SIG-M5 (cell line): ENCODE measurements around the gene CAMSAP3.

Experiments
- DNase-seq: peaks from one replicate; lab custom pipeline; 2025; lab: John Stamatoyannopoulos, UW

The CAMSAP3 gene

DNA sequence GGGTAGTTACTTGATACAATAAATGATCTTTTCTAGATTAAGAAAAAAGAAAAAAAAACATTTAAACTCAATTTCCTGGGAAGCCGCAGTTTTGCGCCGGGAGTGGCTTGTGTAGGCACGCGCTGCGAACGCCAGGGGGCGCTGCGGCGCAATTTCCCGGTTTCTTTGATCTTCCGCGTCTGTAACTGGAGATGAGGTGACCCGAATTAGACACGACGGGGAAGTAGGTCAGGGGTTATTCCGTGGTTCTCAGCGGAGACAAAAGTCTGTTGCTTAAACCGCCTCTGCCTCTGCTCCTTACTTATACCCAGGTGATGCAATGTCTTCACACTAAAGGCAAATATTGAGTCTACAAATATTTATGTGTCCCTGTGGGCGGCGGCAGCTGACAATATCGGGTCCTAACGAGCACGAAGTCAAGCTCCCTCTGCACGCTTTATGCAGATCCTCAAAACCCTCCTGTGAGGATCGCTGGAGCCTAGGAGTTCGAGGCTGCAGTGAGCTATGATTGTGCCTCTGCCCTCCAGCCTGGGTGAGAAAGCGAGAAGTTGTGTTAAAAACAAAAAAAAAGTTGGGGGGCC is 56.5 kb downstream of the CAMSAP3 start:
- DNase-seq: peak; percentile 97

DNA sequence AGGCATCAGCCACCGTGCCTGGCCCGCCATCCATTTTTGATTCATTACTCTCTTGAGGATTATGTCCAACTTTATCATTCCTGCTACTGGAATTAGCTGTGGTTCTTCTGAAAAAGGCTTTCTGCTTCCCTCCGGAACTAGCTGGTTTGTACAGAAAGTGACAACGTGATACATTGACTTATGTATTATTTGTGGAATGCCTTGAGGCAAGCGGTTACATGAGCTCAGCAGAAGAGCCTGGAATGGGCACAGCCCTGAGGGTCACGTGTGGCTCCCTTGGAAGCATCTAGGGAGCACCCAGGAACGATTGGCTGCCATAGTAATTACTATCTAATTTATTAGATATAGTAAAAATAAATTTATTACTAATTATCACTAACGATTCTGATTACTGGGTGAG is 58.7 kb downstream of the CAMSAP3 start:
- DNase-seq: no peak

GRCh38 chr19:7655581-7655980 is 59.9 kb downstream of the CAMSAP3 start:
- peak; percentile 71 for DNase-seq

DNA sequence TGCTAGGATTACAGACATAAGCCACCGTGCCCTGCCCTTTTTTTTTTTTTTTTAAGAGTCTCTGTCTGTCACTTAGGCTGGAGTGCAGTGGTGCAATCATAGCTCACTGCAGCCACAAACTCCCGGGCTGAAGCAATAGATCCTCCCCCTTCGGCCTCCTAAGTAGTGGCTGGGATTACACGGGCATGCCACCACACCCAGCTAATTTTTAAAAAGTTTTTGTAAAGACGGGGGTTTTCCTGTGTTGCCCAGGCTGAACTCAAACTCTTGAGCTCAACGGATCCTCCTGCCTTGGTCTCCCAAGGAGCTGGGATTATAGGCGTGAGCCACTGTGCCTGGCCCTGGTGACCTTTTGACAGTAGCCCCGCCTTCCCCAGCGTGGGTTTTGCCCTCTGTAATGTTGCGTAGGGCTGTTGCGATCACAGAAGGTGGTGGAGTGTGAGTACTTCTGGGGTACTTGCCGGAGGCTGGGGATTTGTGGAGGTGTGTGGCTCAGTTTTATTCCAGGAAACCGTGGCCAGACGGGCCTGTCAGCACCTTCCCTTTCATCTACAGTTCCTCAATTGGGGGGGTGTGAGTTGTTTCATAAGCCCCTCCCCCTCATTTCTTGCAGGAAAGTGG is 61.6 kb downstream of the CAMSAP3 start:
- peak; percentile 56 for DNase-seq

- no peak for DNase-seq
Measured at GRCh38 chr19:7658219-7658686, 62.6 kb downstream of the CAMSAP3 start.

- DNase-seq: no peak
Measured at GRCh38 chr19:7661744-7662538, 66.3 kb downstream of the CAMSAP3 start.

DNA sequence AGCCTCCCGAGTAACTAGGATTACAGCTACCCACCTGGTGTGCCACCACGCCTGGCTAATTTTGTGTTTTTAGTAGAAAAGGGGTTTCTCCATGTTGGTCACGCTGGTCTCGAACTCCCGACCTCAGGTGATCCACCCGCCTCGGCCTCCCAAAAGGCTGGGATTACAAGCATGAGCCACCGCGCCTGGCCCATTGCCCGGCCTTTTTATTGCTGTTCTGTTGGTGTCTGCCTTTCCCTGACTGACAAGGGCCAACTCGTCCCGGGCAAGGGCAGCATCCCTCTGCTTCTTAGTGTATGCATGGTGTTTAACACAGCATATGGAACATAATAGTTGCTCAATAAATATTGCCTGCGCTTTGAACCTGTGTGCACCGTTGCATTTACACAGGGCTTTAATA is 67.0 kb downstream of the CAMSAP3 start:
- DNase-seq: no peak

GRCh38 chr19:7663706-7664105 is 68.0 kb downstream of the CAMSAP3 start:
- DNase-seq: no peak

DNA sequence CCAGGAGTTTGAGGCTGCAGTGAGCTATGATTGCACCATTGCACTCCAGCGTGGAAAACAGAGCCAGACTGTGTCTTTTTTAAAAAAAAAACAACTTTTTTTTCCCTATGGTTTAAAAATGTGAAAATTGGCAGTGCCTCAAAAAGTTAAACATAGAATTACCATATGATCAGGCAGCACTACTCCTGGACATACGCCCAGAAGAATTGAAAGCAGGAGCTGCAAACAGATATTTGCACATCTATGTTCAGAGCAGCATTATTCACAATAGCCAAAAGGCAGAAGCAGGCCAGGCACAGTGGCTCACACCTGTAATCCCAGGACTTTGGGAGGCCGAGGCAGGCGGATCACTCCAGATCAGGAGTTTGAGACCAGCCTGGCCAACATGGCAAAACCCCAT is 69.4 kb downstream of the CAMSAP3 start:
- DNase-seq: no peak
